ENCODE measurements around the gene OVCA2.

DNA sequence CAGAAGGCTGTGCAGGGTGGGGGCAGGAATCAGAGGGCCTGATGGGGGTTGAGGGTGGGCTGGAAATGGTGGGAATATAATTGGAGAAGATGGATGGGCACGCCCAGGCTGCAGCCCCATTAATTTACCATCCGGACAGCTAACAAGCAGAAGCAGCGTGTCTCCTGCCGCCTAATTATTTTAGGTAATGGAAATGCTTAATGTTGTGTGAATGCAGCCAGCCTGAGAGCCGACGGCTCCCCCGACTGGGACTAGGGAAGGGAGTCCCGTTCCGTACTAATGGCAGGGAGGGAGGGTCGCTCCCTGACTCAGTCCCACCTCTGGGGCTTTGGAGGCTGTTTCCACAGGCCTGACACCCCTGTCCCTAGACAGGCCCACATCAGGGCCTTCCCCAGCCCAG, 4.7 kb upstream of the OVCA2 start:
- TF ChIP-seq EZH2 (IDR thresholded peaks at IDR 0.05) (no peak), POLR2AphosphoS5 (IDR thresholded peaks at IDR 0.05; ENCODE audit: borderline replicate concordance, low read depth, low read length) (no peak), FOXP2 (optimal IDR thresholded peaks at IDR 0.05; ENCODE audit: control extremely low read depth, extremely low read length, insufficient read depth) (no peak)
